EL (cell line): Measurements from ENCODE around the gene EHMT1.
"Not testable (repeated sequence)": the region's sequence is repeated elsewhere in the genome, so short reads cannot be mapped to it uniquely, and the experiment has no call there.

Source experiments
- DNase-seq: peaks from one replicate; pipeline ENCODE4 v3.0.0-alpha.2; 2016

EHMT1 gene

DNA sequence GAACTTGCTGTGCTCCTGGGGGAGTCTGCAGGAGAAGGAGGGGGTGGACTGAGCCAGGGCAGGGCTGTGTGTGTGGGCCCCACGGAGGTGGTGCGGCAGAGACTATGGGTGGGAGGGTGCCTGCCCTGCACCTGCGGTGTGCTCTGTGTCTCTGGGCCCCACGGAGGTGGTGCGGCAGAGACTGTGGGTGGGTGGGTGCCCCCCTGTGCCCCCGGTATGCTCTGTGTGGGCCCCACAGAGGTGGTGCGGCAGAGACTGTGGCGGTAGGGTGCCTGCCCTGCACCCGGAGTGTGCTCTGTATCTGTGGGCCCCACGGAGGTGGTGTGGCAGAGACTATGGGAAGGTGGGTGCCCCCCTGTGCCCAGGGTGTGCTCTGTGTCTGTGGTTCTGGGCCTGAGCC lies 103.7 kb downstream of the EHMT1 start:
- DNase-seq: no peak

DNA sequence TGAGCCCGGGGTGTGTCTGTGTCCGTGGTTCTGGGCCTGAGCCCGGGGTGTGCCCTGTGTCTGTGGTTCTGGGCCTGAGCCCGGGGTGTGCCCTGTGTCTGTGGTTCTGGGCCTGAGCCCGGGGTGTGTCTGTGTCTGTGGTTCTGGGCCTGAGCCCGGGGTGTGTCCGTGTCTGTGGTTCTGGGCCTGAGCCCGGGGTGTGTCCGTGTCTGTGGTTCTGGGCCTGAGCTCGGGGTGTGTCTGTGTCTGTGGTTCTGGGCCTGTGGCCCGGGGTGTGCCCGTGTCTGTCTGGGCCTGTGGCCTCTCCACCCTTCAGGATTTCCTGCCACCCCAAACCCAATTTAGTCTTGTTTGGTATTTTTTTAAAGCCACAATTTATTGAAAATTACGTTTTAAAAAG lies 104.6 kb downstream of the EHMT1 start:
- not testable (repeated sequence) for DNase-seq

GRCh38 chr9:137723783-137724445 lies 105.1 kb downstream of the EHMT1 start:
- no peak for DNase-seq

- no peak for DNase-seq
These were observed 106.0 kb downstream of the EHMT1 start for GRCh38 chr9:137724818-137725240.

GRCh38 chr9:137725598-137725997 lies 106.8 kb downstream of the EHMT1 start:
- DNase-seq: no peak

GRCh38 chr9:137726336-137726735 lies 107.5 kb downstream of the EHMT1 start:
- DNase-seq: not testable (repeated sequence)

DNA sequence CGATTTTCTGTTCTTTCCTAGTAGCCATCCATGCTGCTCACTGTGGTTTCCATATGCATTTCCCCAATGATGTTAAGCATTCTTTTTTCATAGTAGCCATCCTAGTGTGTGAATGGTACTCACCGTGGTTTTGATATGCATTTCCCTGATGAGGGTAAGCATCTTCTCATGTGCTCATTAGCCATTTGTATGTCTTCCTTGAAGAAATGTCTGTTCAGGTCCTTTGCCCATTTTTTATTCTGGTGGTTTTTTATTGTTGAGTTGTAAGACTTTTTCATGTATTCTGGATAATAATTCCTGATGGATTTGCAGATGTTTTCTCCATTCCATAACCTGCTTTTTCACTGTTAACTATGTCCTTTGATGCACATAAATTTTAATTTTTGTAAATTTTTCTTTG lies 108.0 kb downstream of the EHMT1 start:
- DNase-seq: no peak

GRCh38 chr9:137727716-137728115 lies 108.9 kb downstream of the EHMT1 start:
- no peak for DNase-seq

DNA sequence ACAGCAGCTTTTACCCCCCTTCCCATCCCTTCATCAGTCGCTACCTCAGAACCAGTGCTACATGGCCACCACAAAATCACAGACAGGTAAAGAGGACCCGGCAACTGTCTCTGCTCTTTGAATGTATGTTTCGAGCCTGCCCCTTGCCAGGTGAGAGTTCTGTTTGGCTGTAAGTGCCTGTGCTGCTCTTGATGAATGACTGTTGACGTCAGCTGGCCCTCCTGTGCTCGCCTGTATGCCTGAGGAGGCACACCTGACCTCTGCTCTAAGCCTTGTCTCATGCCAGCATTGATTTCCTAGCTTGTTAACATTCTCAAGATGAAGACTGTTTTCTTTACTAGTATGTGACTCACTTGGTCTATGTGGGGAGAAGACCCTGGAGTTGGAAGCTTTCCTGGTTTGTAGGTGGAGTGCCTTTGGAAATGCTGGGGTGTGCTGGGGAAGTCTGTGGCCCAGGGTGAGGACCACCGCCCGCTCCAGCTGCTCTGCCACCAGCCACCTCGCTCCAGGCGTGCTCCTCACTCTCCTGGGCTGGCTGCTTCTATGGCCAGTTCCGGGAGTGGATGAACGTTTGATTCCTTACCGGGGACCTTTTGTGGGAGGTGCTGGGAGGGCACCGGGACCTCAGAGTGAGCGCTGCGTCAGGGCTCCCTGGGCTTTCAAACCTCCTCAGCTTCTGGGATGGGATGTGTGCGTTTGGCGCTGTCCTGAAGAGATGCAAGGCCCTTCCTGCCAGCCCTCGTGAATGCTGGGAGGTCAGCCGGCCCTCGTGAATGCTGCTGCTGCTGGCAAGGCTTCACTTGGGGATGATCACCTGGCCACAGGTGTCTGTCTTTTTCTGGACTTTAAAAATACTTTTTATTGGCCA lies 109.9 kb downstream of the EHMT1 start:
- DNase-seq: no peak

GRCh38 chr9:137731216-137731946 lies 112.6 kb downstream of the EHMT1 start:
- DNase-seq: no peak

DNA sequence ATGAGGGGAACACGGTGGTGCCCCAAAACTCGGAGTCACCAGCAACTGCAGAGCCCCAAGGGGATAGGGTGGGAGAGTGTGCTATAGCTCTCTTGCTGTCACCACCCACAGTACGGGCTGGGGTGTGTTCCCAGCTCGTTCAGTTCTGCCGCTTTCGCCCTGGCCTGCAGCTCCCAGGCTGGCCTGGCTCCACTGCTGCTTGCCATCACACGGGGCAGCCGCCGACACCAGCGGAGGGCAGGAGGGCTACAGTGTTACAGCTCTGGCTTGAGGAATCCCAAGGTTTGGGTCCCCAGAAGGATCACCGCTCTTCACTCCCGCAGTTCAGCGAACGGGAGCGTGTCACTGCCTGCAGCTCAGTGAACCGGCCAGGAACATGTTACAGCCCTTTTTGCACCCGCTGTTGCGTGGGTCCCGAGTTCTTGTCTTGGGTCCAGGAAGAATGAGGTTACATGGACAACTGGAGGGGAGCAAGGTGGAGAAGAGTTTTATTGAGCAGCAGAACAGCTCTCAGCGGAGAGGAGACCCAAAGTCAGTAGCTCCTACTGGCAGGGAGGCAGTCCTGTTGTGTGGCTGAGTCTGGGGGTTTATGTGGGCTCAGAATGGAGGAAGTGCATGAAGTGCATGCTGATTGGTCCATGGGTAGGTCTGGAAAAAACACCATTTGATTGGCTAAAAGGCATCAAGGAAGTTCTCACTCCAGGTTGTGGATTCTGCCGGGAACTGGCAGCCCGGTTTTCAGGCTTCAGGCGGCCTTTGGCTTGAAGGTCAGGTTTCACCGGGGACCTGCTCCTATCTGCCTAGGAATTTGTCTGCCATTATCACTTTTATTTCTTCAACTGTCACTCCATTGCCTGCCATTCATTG lies 113.4 kb downstream of the EHMT1 start:
- DNase-seq: no peak

- DNase-seq: no peak
These were observed 114.6 kb downstream of the EHMT1 start for GRCh38 chr9:137733429-137733828.

- DNase-seq: no peak
These were observed 115.4 kb downstream of the EHMT1 start for GRCh38 chr9:137734181-137734580.

- DNase-seq: not testable (repeated sequence)
These were observed 119.4 kb downstream of the EHMT1 start for GRCh38 chr9:137738182-137738696.

GRCh38 chr9:137738703-137739102 lies 119.9 kb downstream of the EHMT1 start:
- no peak for DNase-seq

DNA sequence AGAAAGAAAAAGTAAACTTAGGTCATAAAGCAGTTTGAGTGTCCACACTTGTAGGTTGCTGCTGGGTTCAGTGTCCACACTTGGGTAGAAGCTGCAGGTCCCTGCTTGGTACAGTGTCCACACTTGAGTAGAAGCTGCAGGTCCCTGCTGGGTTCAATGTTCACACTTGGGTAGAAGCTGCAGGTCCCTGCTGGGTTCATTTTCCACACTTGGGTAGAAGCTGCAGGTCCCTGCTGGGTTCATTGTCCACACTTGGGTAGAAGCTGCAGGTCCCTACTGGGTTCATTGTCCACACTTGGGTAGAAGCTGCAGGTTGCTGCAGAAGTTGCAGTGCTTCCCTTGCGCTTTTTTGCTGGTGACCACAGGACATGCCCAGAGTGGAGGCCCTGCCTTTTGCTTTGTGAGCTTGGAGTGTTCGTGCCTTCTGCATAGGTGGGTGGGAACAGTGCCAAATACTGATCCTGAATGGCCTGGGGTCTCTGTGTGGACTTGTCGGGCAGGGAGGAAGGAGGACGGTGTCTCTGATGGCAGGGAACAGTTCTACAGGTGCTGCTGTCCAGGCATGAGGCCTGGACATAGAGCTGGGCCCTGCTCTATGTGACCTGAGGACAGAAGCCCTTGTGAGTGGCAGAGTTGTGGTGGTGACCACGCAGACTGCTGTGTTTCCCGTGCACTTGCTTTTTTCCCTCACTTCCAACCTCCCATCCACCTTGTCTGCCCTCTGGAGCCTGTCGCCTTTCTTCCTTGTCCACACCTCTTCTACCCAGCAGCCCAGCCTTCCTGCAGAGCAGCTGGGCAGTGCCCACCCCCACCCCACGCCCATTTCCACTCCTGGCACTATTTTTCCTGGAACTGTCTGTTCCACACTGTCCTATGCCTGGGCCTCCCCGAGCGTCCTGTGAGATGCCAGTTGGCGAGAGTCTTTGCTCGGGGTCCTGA lies 120.8 kb downstream of the EHMT1 start:
- no peak for DNase-seq

DNA sequence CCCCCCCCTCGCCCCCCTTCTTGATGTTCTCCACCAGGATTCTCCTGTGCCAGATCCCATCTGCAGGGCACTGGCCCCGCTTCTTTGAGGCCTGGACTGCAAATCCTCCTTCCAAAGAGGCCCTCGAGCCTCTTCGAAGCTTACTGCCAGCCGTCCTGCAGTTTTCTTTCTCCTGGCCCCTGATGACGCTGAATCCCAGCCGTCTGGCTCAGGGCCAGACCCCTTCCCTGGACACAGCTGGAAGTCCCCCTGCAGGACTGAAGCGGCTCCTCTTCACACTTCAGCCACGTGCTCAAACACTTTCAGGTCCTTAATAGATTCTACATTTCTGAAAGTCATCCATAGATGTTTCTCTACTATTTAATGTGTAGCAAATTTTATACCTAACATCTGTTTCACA lies 121.5 kb downstream of the EHMT1 start:
- no peak for DNase-seq

DNA sequence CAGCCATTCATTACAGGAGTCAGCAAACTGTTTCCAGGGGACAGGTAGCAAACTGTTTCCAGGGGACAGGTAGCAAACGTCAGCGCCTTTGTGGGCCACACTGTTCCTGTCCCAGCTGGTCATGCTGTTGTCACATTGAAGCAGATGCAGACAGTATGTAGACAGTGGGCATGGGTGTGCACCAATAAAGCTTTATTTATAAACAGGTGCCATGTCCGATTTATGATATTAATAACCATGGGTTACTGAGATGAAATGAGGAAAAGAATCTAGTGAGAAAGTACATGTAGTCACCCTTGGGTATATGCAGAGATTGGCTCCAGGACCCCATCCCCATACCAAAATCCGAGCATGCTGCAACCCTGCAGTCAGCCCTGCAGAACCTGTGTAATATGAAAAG lies 122.5 kb downstream of the EHMT1 start:
- DNase-seq: no peak

- DNase-seq: no peak
These were observed 123.9 kb downstream of the EHMT1 start for GRCh38 chr9:137742698-137743097.

DNA sequence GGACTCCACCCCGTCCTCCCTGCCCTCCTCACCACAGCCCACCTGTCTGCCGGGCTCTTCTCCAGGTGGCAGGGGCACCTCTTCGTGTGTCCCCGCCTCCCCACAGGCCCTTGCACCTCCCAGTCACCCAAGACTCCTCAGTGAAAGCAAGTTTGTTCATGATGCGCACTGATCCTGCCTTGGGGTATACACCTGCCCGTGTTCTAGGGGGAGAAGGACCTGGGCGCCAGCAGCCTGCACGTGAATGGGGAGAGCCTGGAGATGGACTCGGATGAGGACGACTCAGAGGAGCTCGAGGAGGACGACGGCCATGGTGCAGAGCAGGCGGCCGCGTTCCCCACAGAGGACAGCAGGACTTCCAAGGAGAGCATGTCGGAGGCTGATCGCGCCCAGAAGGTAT lies 124.9 kb downstream of the EHMT1 start:
- no peak for DNase-seq

DNA sequence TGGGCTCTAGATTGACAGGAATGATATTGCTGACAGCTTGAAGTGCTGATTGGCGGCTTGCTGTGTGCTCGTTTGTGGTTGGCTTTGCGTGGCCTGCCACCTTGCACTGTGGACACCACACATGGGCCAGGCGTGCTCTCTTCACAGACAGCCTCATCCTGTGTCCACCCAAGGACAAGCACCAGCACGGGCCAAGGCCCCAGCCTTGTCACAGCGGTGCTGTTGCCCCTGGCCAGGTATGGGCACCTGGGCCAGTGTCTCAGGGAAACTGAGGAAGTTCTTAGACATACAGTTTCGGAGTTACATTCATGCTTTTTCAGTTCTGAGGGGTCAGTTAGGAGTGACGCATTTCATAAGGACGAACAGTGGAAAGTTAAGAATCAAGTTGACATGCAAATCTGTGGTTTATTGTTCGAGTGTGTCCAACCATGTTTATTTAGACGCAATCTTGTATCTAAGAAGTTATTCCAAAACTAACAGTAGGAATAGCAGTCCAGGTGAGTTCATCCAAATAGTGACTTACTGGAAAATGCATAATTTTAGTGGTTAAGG lies 125.9 kb downstream of the EHMT1 start:
- DNase-seq: no peak
